ENCODE measurements around the gene TTC5.

GRCh38 chr14:20317720-20318119 is 12.0 kb upstream of the TTC5 start:
- TF ChIP-seq, protein P1, sequence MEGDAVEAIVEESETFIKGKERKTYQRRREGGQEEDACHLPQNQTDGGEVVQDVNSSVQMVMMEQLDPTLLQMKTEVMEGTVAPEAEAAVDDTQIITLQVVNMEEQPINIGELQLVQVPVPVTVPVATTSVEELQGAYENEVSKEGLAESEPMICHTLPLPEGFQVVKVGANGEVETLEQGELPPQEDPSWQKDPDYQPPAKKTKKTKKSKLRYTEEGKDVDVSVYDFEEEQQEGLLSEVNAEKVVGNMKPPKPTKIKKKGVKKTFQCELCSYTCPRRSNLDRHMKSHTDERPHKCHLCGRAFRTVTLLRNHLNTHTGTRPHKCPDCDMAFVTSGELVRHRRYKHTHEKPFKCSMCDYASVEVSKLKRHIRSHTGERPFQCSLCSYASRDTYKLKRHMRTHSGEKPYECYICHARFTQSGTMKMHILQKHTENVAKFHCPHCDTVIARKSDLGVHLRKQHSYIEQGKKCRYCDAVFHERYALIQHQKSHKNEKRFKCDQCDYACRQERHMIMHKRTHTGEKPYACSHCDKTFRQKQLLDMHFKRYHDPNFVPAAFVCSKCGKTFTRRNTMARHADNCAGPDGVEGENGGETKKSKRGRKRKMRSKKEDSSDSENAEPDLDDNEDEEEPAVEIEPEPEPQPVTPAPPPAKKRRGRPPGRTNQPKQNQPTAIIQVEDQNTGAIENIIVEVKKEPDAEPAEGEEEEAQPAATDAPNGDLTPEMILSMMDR (IDR thresholded peaks at IDR 0.05; ENCODE audit: insufficient read depth, low read length), result no peak
- TF ChIP-seq POLR2AphosphoS5 (IDR thresholded peaks at IDR 0.05; ENCODE audit: low read depth) (no peak), GABPA (IDR thresholded peaks at IDR 0.05; ENCODE audit: low read depth) (no peak), SPI1 (IDR thresholded peaks at IDR 0.05; ENCODE audit: borderline replicate concordance, low read depth) (no peak)
- TF ChIP-seq, protein P2, sequence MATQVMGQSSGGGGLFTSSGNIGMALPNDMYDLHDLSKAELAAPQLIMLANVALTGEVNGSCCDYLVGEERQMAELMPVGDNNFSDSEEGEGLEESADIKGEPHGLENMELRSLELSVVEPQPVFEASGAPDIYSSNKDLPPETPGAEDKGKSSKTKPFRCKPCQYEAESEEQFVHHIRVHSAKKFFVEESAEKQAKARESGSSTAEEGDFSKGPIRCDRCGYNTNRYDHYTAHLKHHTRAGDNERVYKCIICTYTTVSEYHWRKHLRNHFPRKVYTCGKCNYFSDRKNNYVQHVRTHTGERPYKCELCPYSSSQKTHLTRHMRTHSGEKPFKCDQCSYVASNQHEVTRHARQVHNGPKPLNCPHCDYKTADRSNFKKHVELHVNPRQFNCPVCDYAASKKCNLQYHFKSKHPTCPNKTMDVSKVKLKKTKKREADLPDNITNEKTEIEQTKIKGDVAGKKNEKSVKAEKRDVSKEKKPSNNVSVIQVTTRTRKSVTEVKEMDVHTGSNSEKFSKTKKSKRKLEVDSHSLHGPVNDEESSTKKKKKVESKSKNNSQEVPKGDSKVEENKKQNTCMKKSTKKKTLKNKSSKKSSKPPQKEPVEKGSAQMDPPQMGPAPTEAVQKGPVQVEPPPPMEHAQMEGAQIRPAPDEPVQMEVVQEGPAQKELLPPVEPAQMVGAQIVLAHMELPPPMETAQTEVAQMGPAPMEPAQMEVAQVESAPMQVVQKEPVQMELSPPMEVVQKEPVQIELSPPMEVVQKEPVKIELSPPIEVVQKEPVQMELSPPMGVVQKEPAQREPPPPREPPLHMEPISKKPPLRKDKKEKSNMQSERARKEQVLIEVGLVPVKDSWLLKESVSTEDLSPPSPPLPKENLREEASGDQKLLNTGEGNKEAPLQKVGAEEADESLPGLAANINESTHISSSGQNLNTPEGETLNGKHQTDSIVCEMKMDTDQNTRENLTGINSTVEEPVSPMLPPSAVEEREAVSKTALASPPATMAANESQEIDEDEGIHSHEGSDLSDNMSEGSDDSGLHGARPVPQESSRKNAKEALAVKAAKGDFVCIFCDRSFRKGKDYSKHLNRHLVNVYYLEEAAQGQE (IDR thresholded peaks at IDR 0.05; ENCODE audit: insufficient replicate concordance, low read depth), result no peak
